Liver (tissue), 9 donors: Measurements from ENCODE around the gene KRT71. TPM values are rescaled to one million over a fixed set of nuclear protein-coding genes. Genes with fewer than 3 reads are reported as not detected.

ENCODE experiments used
- DNase-seq: peaks from one replicate; pipeline ENCODE4 v3.0.0-alpha.2; 2017; ENCODE audit warnings: low spot score
- H3K27ac ChIP-seq, 2 donors: one replicate each; pipeline ENCODE4 v1.7.0; 2013; ENCODE audit warnings: inconsistent platforms in 2 of 2, low read length in 2 of 2, control low read depth in 1 of 2, low read depth in 1 of 2, mild to moderate bottlenecking in 1 of 2
- H3K27me3 ChIP-seq, 4 donors: one replicate each; pipeline versions ENCODE4 v1.6.1 to v1.7.0; 2013; ENCODE audit warnings: low read length in 3 of 4, inconsistent platforms in 1 of 4, mild to moderate bottlenecking in 1 of 4, moderate library complexity in 1 of 4; ENCODE audit not compliant: control insufficient read depth in 4 of 4, insufficient read depth in 4 of 4
- H3K36me3 ChIP-seq, 4 donors: one replicate each; pipeline versions ENCODE4 v1.6.1 to v1.7.0; 2013; ENCODE audit warnings: low read length in 3 of 4, mild to moderate bottlenecking in 3 of 4, low read depth in 1 of 4, moderate library complexity in 1 of 4; ENCODE audit not compliant: control insufficient read depth in 4 of 4, insufficient read depth in 3 of 4
- H3K4me1 ChIP-seq, 4 donors: one replicate each; pipeline versions ENCODE4 v1.6.1 to v1.7.0; 2013; ENCODE audit warnings: low read length in 3 of 4, mild to moderate bottlenecking in 3 of 4, moderate library complexity in 1 of 4; ENCODE audit not compliant: control insufficient read depth in 4 of 4, insufficient read depth in 4 of 4
- H3K4me3 ChIP-seq, 3 donors: one replicate each; pipeline versions ENCODE4 v1.6.1 to v1.7.0; 2013; ENCODE audit warnings: low read length in 3 of 3, control low read depth in 1 of 3, low read depth in 1 of 3, mild to moderate bottlenecking in 1 of 3
- H3K9ac ChIP-seq, 2 donors: one replicate each; pipeline ENCODE4 v1.7.0; 2013; ENCODE audit warnings: low read length in 2 of 2, mild to moderate bottlenecking in 2 of 2, moderate library complexity in 2 of 2, control low read depth in 1 of 2, low read depth in 1 of 2
- H3K9me3 ChIP-seq, 4 donors: one replicate each; pipeline versions ENCODE4 v1.6.1 to v1.7.0; 2013; ENCODE audit warnings: low read length in 3 of 4; ENCODE audit not compliant: control insufficient read depth in 4 of 4
- CTCF ChIP-seq: fragments of 150-350 bp; IDR thresholded peaks from 2 replicates; pipeline ENCODE4 v1.5.1; 2017; ENCODE audit warnings: improper control_type of control experiment, low read depth, low read length; ENCODE audit not compliant: missing input control
- EGR1 ChIP-seq, 2 donors: IDR thresholded peaks; 2 replicates each; pipeline ENCODE4 v1.6.1; 2016 to 2018; ENCODE audit warnings: antibody characterized with exemption in 2 of 2, low read depth in 2 of 2
- FOXA1 ChIP-seq: IDR thresholded peaks from 2 replicates; pipeline ENCODE4 v1.6.1; 2016; ENCODE audit warnings: antibody characterized with exemption
- FOXA2 ChIP-seq: IDR thresholded peaks from 2 replicates; pipeline ENCODE4 v1.6.1; 2016; ENCODE audit warnings: antibody characterized with exemption
- GABPA ChIP-seq, 2 donors: IDR thresholded peaks in 1 of 2; conservative IDR thresholded peaks in 1 of 2; 2 replicates each; pipeline ENCODE4 v1.6.1; 2016; ENCODE audit warnings: antibody characterized with exemption in 2 of 2, mild to moderate bottlenecking in 1 of 2, moderate library complexity in 1 of 2
- HNF4A ChIP-seq, 2 donors: conservative IDR thresholded peaks; 2 replicates each; pipeline ENCODE4 v1.6.1; 2016; ENCODE audit warnings: antibody characterized with exemption in 2 of 2, mild to moderate bottlenecking in 2 of 2
- JUND ChIP-seq, 2 donors: IDR thresholded peaks; 2 replicates each; pipeline ENCODE4 v1.6.1; 2016; ENCODE audit warnings: antibody characterized with exemption in 2 of 2
- NR2F2 ChIP-seq: IDR thresholded peaks from 2 replicates; pipeline ENCODE4 v1.6.1; 2016; ENCODE audit warnings: antibody characterized with exemption
- RAD21 ChIP-seq, 2 donors: IDR thresholded peaks; 2 replicates each; pipeline ENCODE4 v1.6.1; 2016; ENCODE audit warnings: antibody characterized with exemption in 2 of 2, mild to moderate bottlenecking in 2 of 2
- REST ChIP-seq: IDR thresholded peaks from 2 replicates; pipeline ENCODE4 v1.6.1; 2016; ENCODE audit warnings: antibody characterized with exemption, mild to moderate bottlenecking
- RXRA ChIP-seq, 2 donors: IDR thresholded peaks; 2 replicates each; pipeline ENCODE4 v1.6.1; 2017 to 2018; ENCODE audit warnings: antibody characterized with exemption in 2 of 2, mild to moderate bottlenecking in 1 of 2
- SP1 ChIP-seq: IDR thresholded peaks from 2 replicates; pipeline ENCODE4 v1.6.1; 2018; ENCODE audit warnings: antibody characterized with exemption, mild to moderate bottlenecking
- TAF1 ChIP-seq: conservative IDR thresholded peaks from 2 replicates; pipeline ENCODE4 v1.6.1; 2016; ENCODE audit warnings: antibody characterized with exemption, mild to moderate bottlenecking
- YY1 ChIP-seq: IDR thresholded peaks from 2 replicates; pipeline ENCODE4 v1.6.1; 2016; ENCODE audit warnings: antibody characterized with exemption, mild to moderate bottlenecking
- ZBTB33 ChIP-seq: IDR thresholded peaks from 2 replicates; pipeline ENCODE4 v1.6.1; 2016; ENCODE audit warnings: antibody characterized with exemption
- WGBS: extraction: QIAGEN DNeasy Blood & Tissue Kit; methylation state at CpG from one replicate; pipeline ENCODE4 v1.1.7; 2013; 5-methylcytosine and 5-hydroxymethylcytosine counted together
- polyA plus RNA-seq, 2 donors: library from polyadenylated mRNA; stranded (reverse) in 1 of 2; unstranded in 1 of 2; fragments of 200-250 nt in 1 of 2; fragments of >200 nt in 1 of 2; fragmentation: Nextera tagmentation in 1 of 2; extraction: Ambion mirVana in 1 of 2; gene quantifications; one replicate each; pipeline versions ENCODE4 v1.2.1 to v1.2.3, GENCODE V29; 2013 to 2015
- total RNA-seq, 2 donors: library from RNA; depleted of rRNA; stranded (reverse); fragments of >200 nt; gene quantifications; one replicate each; pipeline ENCODE4 v1.2.3, GENCODE V29; 2014
- TF ChIP-seq, protein P1 (sequence below): IDR thresholded peaks from 2 replicates; pipeline ENCODE4 v1.6.1; 2016; ENCODE audit warnings: antibody characterized with exemption
- TF ChIP-seq, protein P2 (sequence below): IDR thresholded peaks from 2 replicates; pipeline ENCODE4 v1.6.1; 2016; ENCODE audit warnings: antibody characterized with exemption
- donor health status: healthy.
- donor health status: healthy.
- donor health status: healthy.
- donor health status: healthy.
- donor health status: healthy.

Gene KRT71
- total and polyA plus RNA-seq, 4 donors: not detected

DNA sequence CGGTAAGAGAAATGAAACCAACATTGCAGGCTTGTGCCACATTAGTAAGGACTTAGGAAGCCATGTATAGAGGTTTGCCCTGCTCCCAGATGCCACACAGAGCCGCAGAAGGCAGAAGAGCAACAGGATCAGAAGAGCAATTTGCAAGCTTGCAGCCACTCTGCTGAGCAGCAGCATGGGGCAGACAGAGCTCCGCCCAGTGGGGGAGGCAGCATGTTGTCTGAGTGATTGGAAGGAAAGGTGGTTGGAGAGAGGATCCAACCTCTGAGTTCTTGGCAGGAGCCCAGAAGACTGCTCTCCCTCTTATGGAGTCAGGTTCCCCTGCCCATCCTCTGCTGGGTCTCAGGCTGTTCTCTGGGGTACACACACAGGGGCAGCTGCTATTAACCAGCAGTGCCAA lies 57.6 kb downstream of the KRT71 start:
- 40% methylated on average over 3 of the region's 3 CpGs for WGBS
- no peak for TF ChIP-seq NR2F2
- TF ChIP-seq JUND (IDR thresholded peaks at IDR 0.05): no peak
- no peak for TF ChIP-seq ZBTB33
- no peak for TF ChIP-seq CTCF
- TF ChIP-seq REST: no peak
- TF ChIP-seq HNF4A (conservative IDR thresholded peaks at IDR 0.05): no peak
- no peak for TF ChIP-seq FOXA1
- TF ChIP-seq SP1: no peak
- no peak for TF ChIP-seq TAF1
- no peak for TF ChIP-seq GABPA (IDR thresholded peaks at IDR 0.05 in 1 of 2, conservative IDR thresholded peaks at IDR 0.05 in 1 of 2)
- TF ChIP-seq, protein P1, sequence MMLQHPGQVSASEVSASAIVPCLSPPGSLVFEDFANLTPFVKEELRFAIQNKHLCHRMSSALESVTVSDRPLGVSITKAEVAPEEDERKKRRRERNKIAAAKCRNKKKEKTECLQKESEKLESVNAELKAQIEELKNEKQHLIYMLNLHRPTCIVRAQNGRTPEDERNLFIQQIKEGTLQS: no peak
- no peaks in the 10 kb centered on the region for H3K9me3 ChIP-seq
- no peak overlapping the region for H3K27ac ChIP-seq
- no peak overlapping the region for H3K9ac ChIP-seq
- no peak overlapping the region for H3K4me3 ChIP-seq
- DNase-seq: no peak
- H3K27me3 ChIP-seq: peaks cover 0 to 6% (median 0%) of the 10 kb centered on the region in 4 donors
- no peaks in the 10 kb centered on the region for H3K36me3 ChIP-seq
- no peaks in the 10 kb centered on the region for H3K4me1 ChIP-seq

GRCh38 chr12:52494518-52494917 lies 58.4 kb downstream of the KRT71 start:
- no peaks in the 10 kb centered on the region for H3K9me3 ChIP-seq
- WGBS: 58% methylated on average over 4 of the region's 4 CpGs
- H3K4me1 ChIP-seq: no peaks in the 10 kb centered on the region
- no peak for DNase-seq
- no peak overlapping the region for H3K27ac ChIP-seq
- no peaks in the 10 kb centered on the region for H3K36me3 ChIP-seq
- H3K27me3 ChIP-seq: peaks cover 0 to 6% (median 0%) of the 10 kb centered on the region in 4 donors
- no peak overlapping the region for H3K4me3 ChIP-seq
- H3K9ac ChIP-seq: no peak overlapping the region
- TF ChIP-seq GABPA (IDR thresholded peaks at IDR 0.05 in 1 of 2, conservative IDR thresholded peaks at IDR 0.05 in 1 of 2): no peak
- TF ChIP-seq TAF1: no peak
- TF ChIP-seq CTCF: no peak
- no peak for TF ChIP-seq JUND (IDR thresholded peaks at IDR 0.05)
- TF ChIP-seq RXRA (IDR thresholded peaks at IDR 0.05): no peak
- TF ChIP-seq FOXA1: no peak
- TF ChIP-seq ZBTB33: no peak
- TF ChIP-seq NR2F2: no peak
- no peak for TF ChIP-seq YY1
- no peak for TF ChIP-seq EGR1 (IDR thresholded peaks at IDR 0.05; ENCODE audit: low read depth in 2 of 2)
- no peak for TF ChIP-seq RAD21 (IDR thresholded peaks at IDR 0.05)
- TF ChIP-seq HNF4A (conservative IDR thresholded peaks at IDR 0.05): no peak
- no peak for TF ChIP-seq FOXA2
- TF ChIP-seq, protein P2, sequence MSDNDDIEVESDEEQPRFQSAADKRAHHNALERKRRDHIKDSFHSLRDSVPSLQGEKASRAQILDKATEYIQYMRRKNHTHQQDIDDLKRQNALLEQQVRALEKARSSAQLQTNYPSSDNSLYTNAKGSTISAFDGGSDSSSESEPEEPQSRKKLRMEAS: no peak
